Fibroblast of skin of left biceps (primary cell): ENCODE data around the gene CNTN4.
"Not testable (repeated sequence)": the region's sequence is repeated elsewhere in the genome, so short reads cannot be mapped to it uniquely, and the experiment has no call there.

Source experiments
- DNase-seq, 2 experiments: peaks; one replicate each; pipeline ENCODE4 v3.0.0-alpha.2; 2013; ENCODE audit warnings: low read depth in 2 of 2

CNTN4 gene

DNA sequence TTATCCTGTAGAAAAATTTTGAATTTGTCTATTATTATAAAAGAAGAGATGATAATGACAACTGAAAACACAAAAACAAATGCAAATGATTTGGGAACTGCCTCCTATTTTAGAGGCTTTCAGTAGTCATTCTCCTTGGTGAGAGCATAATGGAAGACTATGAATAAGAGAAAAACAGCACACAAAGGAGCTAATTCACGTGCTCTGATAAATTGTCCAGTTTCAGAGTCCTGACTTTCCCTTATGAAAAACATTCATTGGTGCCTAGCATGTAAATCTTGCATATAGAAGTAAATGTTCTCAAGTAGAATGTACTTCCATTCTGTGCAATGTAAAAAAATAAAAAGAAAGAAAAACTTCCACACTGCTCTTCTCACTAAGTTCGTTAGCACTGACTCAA, 805.4 kb downstream of the CNTN4 start:
- DNase-seq, result no peak

- no peak for DNase-seq
These were observed 810.2 kb downstream of the CNTN4 start for GRCh38 chr3:2908693-2909351.

GRCh38 chr3:2910997-2911396, 812.3 kb downstream of the CNTN4 start:
- DNase-seq, result no peak

- no peak for DNase-seq
These were observed 817.2 kb downstream of the CNTN4 start for GRCh38 chr3:2915826-2916225.

DNA sequence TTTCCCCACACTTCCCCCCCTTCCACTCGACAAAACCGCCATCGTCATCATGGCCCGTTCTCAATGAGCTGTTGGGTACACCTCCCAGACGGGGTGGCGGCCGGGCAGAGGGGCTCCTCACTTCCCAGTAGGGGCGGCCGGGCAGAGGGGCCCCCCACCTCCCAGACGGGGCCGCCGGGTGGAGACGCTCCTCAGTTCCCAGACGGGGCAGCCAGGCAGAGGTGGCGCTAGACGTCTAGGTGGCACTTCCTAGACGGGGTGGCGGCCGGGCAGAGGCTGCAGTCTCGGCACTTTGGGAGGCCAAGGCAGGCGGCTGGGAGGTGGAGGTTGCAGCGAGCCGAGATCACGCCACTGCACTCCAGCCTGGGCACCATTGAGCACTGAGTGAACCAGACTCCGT, 818.0 kb downstream of the CNTN4 start:
- DNase-seq, result not testable (repeated sequence)

DNA sequence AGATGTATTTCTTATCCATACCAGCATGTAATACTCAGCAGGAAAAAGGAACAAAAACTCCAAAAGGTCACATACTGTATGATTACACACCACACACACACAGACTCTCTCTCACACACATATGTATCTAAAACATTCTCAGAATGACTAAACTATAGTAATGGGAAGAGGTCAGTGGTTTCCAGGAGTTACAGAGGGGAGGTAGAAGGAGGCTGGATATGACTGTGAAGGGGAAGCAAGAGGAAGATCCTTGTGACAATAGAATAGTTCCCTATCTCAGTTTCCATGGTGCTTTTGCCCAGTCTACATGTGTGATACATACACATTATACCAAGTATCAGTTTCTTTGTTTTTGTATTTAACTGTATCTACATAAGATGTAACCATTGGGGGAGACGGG, 821.4 kb downstream of the CNTN4 start:
- DNase-seq, result no peak

- DNase-seq, result no peak
These were observed 822.8 kb downstream of the CNTN4 start for GRCh38 chr3:2921452-2921851.

GRCh38 chr3:2921903-2922302, 823.2 kb downstream of the CNTN4 start:
- peak in 1 of 2 experiments; percentile 0 for DNase-seq

DNA sequence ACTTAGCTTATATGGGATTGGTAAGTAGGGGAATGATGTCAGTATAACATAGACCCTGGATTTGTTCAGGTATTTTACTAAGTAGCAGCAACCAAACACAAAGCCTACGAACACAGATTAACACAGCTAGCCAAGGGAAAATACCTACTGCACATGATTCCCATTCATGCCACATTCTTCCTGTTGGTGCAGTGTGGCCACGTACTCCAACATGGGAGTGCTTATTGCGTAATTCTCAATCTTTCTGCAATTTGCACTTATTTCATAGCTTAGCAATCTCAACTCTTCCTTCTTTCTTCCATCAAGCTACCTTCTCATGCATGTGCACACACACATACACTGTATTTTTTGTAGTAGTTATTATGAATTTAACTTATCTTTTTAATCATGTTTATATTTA, 824.7 kb downstream of the CNTN4 start:
- DNase-seq, result no peak

DNA sequence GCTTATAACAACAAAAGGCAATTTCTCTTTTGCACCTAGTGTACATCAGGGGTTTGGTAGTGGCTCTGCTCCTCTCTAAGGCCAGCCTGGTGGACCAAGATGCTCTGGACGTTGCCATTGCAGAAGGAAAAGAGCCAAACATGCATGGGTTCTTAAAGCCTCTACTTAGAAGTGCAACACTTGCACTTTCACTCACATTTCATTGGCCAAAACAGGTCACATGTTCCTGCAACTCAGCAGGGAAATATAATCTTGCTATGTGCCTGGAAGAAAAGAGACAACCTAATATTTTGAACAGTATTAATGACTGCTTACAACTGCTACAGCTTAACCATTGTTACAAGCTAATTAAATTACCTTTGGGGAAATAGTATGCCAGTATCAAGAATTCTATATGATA, 828.6 kb downstream of the CNTN4 start:
- DNase-seq, result no peak

GRCh38 chr3:2929574-2929973, 830.9 kb downstream of the CNTN4 start:
- DNase-seq, result no peak

DNA sequence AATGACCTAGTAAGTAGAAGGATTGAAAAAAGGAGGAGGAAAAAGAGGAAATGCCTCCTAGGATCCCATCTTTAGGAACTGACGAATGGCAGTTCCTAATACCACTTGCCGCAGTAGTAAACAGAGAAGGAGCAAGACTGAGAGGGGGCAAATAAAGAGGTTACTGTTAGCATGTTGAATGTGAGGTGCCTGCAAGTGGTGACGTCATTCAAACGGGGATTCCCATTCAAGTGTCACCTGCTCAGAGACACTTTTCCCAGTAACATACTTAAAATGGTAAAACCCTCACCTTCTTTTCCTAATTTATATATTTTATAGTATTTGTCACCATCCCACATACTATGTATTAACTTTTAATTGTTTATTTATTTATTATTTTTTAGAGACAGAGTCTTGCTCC, 832.6 kb downstream of the CNTN4 start:
- DNase-seq, result no peak

DNA sequence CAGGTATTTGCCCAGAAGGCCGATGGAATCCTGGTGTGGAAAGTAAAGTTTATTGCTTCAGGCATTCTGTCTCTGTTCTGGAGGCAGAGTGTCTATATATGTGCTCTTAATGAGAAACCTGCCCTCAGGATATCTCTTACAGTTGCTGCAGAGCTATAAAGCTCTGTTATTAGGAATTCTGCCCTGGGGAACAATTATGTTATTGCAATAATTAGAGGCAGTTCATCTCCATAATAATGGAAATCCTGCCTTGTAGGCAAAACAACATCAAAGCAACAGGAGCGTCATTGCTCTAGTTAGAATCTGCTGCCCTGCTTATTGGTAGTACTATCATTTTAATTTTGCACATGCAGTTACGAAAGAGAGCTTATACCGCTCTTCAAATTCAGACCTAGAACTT, 835.9 kb downstream of the CNTN4 start:
- no peak for DNase-seq

DNA sequence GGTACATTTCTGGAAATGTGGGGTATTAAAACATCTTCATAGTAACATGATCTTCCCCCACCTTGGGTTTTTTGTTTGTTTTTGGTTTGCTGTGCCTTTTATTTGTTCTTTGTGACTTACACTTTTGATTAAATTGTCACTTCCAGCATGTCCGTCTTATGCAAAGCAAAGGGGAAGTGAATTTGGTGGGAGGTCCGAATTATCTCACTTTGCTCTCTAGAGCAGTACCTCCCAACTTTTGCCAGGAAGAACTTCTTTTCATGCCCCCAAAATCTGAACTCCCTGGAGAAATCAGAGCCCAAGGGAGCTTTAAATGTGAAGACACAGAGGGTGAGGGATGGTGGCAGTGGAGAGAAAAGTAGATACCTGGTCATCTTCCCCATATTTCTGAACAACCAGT, 838.4 kb downstream of the CNTN4 start:
- no peak for DNase-seq

DNA sequence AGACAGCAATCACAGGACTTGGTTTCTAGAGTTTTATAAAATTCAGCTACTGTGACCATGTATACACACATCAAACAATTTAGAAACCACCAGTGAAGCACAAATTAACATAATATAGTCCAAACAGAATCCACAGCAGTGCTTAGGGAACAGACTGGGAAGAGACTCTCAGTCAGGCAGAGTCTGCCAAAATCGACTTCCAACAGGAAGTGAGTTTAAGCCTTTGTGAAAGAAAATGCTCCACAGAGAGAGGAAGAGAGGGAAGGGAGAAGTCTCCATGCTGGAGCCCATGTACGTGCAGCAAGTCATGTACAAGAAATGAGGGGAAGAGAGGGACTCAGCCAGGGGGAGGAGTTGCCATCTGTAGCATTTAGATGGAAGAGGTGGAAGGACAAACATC, 838.9 kb downstream of the CNTN4 start:
- DNase-seq, result no peak

GRCh38 chr3:2938711-2939110, 840.0 kb downstream of the CNTN4 start:
- DNase-seq, result no peak

DNA sequence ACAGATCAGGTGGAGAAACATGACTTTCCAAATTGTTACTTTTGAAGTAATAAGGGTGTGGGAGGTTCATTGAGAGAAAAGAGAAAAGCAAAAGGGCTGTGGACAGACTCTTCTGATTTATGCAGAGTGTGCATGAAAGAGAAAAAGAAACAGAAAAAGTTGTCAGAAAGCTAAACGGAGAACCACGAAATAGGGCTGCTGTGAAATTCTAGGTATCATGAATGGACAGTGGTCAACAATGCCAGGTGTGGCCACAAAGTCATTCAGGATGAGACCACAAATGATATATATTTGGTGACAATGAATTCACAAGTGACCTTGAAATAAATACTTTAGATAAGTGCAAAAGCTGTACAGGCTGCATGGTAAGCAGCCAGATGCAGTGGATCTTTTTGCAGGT, 841.4 kb downstream of the CNTN4 start:
- DNase-seq, result no peak

DNA sequence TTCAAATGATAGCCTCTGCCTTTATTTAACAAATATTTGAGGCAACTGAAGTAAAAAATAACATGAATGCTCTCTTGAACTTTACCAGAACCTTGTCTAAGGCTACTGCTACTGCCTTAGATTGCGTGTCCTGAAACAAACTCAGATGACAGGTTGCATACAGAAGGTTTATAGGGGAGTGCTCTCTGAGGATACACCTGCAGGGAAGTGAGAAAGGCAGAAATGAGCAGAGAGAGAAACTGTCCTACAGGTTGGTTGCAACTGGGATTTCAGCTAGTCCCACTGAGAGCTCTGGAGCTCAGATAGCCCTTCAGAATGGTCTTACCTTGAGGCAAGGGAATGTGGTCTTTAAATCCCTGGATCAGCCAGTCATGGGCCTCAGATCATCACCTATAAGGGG, 846.0 kb downstream of the CNTN4 start:
- DNase-seq, result no peak

DNA sequence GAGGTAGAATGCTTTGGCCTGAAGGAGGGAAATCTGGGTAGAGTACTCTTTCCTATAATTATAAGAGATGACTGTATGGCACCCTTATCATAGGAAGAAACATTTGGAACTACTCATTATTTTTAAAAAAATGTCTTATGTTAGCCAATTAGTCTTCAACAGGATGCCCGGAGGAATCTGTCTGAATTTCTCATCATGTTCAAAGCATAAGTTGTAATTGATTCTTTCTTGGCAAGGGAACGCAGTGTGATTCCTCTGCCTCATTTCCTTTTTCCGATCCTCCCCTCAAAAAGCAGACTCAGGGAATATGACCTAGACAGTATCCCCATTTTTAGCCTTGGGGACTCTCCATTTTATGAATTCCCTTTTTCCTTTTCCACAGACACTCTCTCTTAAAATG, 846.5 kb downstream of the CNTN4 start:
- no peak for DNase-seq

GRCh38 chr3:2947536-2947935, 848.9 kb downstream of the CNTN4 start:
- no peak for DNase-seq

GRCh38 chr3:2948882-2949281, 850.2 kb downstream of the CNTN4 start:
- no peak for DNase-seq

DNA sequence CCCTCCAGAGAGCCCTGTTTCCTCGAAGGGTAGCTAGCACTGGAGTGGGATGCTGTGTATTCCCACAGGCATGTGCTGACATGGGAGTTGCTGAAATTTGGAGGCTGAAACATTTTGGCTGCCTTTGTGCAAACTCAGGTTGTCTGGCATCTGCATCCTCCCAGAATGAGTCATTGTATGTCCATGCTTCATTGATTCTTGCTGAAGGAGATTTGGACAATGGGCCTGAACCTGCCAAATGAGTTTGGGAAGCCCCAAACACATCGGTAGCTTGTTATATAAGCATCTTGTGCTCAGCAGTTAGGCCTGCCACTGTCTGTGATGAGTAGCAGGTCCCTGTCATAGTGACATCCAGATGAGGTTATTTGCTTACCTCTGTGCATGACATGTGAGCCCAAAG, 851.5 kb downstream of the CNTN4 start:
- no peak for DNase-seq

DNA sequence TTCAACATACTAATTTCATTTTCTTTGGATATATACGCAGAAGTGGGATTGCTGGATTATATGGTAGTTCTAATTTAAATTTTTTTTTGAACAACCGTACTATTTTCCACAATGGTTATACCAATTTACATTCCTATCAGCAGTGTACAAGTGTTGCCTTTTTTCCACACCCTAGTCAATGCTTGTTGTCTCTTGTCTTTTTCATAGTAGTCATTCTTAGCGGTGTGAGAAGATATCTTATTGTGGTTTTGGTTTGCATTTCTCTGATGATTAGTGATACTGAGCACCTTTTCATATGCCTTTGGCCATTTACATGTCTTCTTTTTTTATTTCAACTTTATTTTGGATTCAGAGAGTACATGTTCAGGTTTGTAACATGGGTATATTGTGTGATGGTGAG, 858.4 kb downstream of the CNTN4 start:
- no peak for DNase-seq

DNA sequence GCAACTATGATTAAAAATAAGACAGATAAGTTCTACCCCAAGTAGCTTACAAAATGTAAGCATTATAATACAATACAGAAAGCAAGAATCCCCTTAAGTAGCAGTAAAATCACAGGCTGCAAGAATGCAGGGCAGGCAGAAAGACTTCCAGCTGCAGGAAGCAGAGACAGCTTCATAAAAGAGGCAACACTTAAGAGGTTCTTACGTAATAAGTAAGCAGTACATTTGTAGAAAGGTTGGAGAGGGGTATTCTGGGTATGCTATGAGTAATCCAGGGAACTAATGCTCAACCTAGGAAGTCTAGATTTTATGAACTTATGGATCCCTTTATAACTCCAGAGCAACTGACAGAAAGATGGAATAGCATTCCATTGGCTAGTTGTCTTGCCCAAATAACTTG, 859.9 kb downstream of the CNTN4 start:
- no peak for DNase-seq
